HepG2 (cell line): ENCODE measurements around the gene CELF2. TPM values are rescaled to one million over a fixed set of nuclear protein-coding genes. Genes with fewer than 3 reads are reported as not detected.

ENCODE experiments used
- ATAC-seq: fragments of 200-7000 bp; cut with Tn5 transposase; 3 replicates; pipeline ENCODE4 v1.9.1; 2020; ENCODE audit warnings: mild to moderate bottlenecking, moderate library complexity
- BruUV-seq: library from RNA; stranded (reverse); fragments of 400-500 nt; replicated peaks from 2 replicates; lab custom pipeline; 2021; lab: Mats Ljungman, UMichigan
- CTCF ChIA-PET: fragments of 300-600 bp; formaldehyde crosslinking; extraction: SDS; loops from one replicate; lab custom pipeline; 2021; ENCODE audit warnings: low total read pairs, inconsistent platforms, low intra/inter-chr PET ratio; lab: Yijun Ruan, JAX
- POLR2A ChIA-PET: fragments of 350-600 bp; sonication (Branson Sonifier 250); formaldehyde crosslinking; loops from one replicate; lab custom pipeline; 2020; ENCODE audit warnings: antibody characterized with exemption, inconsistent platforms; lab: Yijun Ruan, JAX
- DNase-seq: peaks from one replicate; pipeline ENCODE4 v3.0.0-alpha.2; 2015; ENCODE audit warnings: low spot score
- FAIRE-seq: peaks from 3 replicates; lab custom pipeline; 2011; peaks lifted over from hg19 to GRCh38; lab: Jason Lieb, UNC
- H2AFZ ChIP-seq: one replicate; pipeline ENCODE4 v1.6.1; 2011; ENCODE audit warnings: low read length, inconsistent platforms
- H3K27ac ChIP-seq: fragments of 300-600 bp; 3 replicates; pipeline ENCODE4 v1.8.0; 2011; ENCODE audit warnings: mixed run types, mild to moderate bottlenecking, mixed read lengths, low read length, inconsistent platforms; ENCODE audit not compliant: insufficient read depth; ENCODE audit errors: extremely low read length
- H3K27me3 ChIP-seq, 2 experiments: fragments of 200-600 bp in 1 of 2; 2 replicates in 1 of 2; 3 replicates in 1 of 2; pipeline versions ENCODE4 v1.6.0 to v1.8.0; 2011; ENCODE audit warnings: low read length in 2 of 2, mild to moderate bottlenecking in 2 of 2, moderate library complexity in 2 of 2, inconsistent platforms in 1 of 2; ENCODE audit not compliant: insufficient read depth in 2 of 2, control insufficient read depth in 1 of 2
- H3K36me3 ChIP-seq, 2 experiments: fragments of 200-600 bp in 1 of 2; replicated peaks in 1 of 2; 2 replicates in 1 of 2; 3 replicates in 1 of 2; pipeline versions ENCODE4 v1.5.1 to v1.8.0; 2011; ENCODE audit warnings: low read length in 2 of 2, inconsistent platforms in 1 of 2; ENCODE audit not compliant: insufficient read depth in 2 of 2, control insufficient read depth in 1 of 2
- H3K4me1 ChIP-seq: 2 replicates; pipeline ENCODE4 v1.5.1; 2012; ENCODE audit warnings: low read length, inconsistent platforms; ENCODE audit not compliant: insufficient read depth
- H3K4me2 ChIP-seq: 2 replicates; pipeline ENCODE4 v1.6.0; 2011; ENCODE audit warnings: low read depth, low read length, inconsistent platforms
- H3K4me3 ChIP-seq, 3 experiments: fragments of 200-600 bp in 1 of 3; sonication (generic), shearing (Covaris generic) in 1 of 3; replicated peaks in 1 of 3; 2 replicates each; pipeline ENCODE4 v1.5.1; 2011 to 2016; ENCODE audit warnings: low read length in 3 of 3, inconsistent platforms in 2 of 3, low read depth in 2 of 3, mild to moderate bottlenecking in 2 of 3, control low read depth in 1 of 3, mixed read lengths in 1 of 3; ENCODE audit not compliant: insufficient read depth in 1 of 3
- H3K79me2 ChIP-seq: one replicate; pipeline ENCODE4 v1.6.1; 2011; ENCODE audit warnings: low read length, inconsistent platforms; ENCODE audit not compliant: insufficient read depth
- H3K9ac ChIP-seq: 2 replicates; pipeline ENCODE4 v1.6.0; 2011; ENCODE audit warnings: mild to moderate bottlenecking, low read depth, low read length, inconsistent platforms; ENCODE audit not compliant: insufficient read depth
- H3K9me3 ChIP-seq: 2 replicates; pipeline ENCODE4 v1.5.1; 2012; ENCODE audit warnings: mild to moderate bottlenecking, low read length
- H4K20me1 ChIP-seq: 2 replicates; pipeline ENCODE4 v1.6.0; 2011; ENCODE audit warnings: inconsistent platforms, mild to moderate bottlenecking, low read length, moderate library complexity; ENCODE audit not compliant: insufficient read depth
- RFX1 ChIP-seq: fragments of 450-650 bp; IDR thresholded peaks from 2 replicates; pipeline ENCODE4 v1.6.1; 2017
- WGBS: methylation state at CpG from one replicate; pipeline ENCODE4 v1.1.6; 2017; ENCODE audit warnings: low lambda C conversion rate; 5-methylcytosine and 5-hydroxymethylcytosine counted together
- in situ Hi-C: cut with HindIII; loops from 2 replicates; pipeline ENCODE4 v1.10.0; 2017; ENCODE audit warnings: low pct_unique_long_range_greater_than_20kb; ENCODE audit not compliant: extremely low pct_ligation_motif_present
- intact Hi-C: fragments of 100-400 bp; cut with micrococcal nuclease; formaldehyde crosslinking; loops from one replicate; pipeline ENCODE4 v1.10.0; 2022; ENCODE audit not compliant: unreplicated experiment
- polyA plus RNA-seq, 8 experiments: library from polyadenylated mRNA; depleted of rRNA in 3 of 8; stranded (reverse) in 7 of 8; unstranded in 1 of 8; fragments of >200 nt; fragmentation: Illumina TruSeq in 4 of 8; extraction: Trizol in 4 of 8; gene quantifications; 2 replicates each; pipeline versions ENCODE4 v1.2.1 to v1.2.3, GENCODE V29; 2011 to 2016; ENCODE audit warnings: low read depth in 4 of 8, missing spikeins in 1 of 8, mixed read lengths in 1 of 8; ENCODE audit not compliant: insufficient read depth in 1 of 8
- total RNA-seq, 5 experiments: library from RNA; depleted of rRNA; stranded (reverse); fragments of >200 nt; fragmentation: Illumina TruSeq; extraction: Trizol; gene quantifications; 2 replicates each; pipeline ENCODE4 v1.2.3, GENCODE V29; 2016; ENCODE audit warnings: low read depth in 1 of 5
- TF ChIP-seq, protein P1 (sequence below): IDR thresholded peaks from 2 replicates; pipeline ENCODE4 v1.6.1; 2016; ENCODE audit warnings: low read depth
- TF ChIP-seq, protein P2 (sequence below): fragments of 450-650 bp; IDR thresholded peaks from 2 replicates; pipeline ENCODE4 v1.6.1; 2016

The CELF2 gene
- total and polyA plus RNA-seq, 2 of the 13 experiments (the other 11 are each of a cell fraction or from before 2014, with no cell fraction given) = not detected

DNA sequence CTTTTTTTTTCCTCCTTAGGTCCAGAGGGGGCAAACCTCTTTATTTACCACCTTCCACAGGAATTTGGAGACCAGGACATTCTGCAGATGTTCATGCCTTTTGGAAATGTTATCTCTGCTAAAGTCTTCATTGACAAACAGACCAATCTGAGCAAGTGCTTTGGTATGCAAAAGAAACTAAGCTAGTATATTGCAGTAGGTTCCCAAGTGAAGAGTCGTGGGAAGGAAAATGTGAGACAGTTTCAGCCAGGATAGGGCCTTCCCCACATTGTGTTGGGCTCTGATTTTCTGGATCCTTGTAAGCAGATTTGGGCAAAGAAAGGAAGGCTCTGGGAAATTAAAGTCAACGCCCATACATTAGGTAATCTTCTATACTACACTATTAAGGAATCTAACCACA lies 308.1 kb downstream of the CELF2 start:
- no peaks in the 10 kb centered on the region for H3K4me1 ChIP-seq
- WGBS = 0% methylated on average over 2 of the region's 2 CpGs
- CTCF ChIA-PET = no interaction called here
- H3K79me2 ChIP-seq = no peaks in the 10 kb centered on the region
- intact Hi-C loops (no loop called here), in situ Hi-C loops (no loop called here)
- H3K36me3 ChIP-seq = no peaks in the 10 kb centered on the region
- no peak overlapping the region for H3K4me2 ChIP-seq
- no peak overlapping the region for H3K27ac ChIP-seq
- ATAC-seq (no peak), FAIRE-seq (no peak), DNase-seq (no peak)
- no peaks in the 10 kb centered on the region for H3K9me3 ChIP-seq
- POLR2A ChIA-PET = no interaction called here
- no peak overlapping the region for H3K4me3 ChIP-seq
- peaks cover 2 to 62% of the 10 kb centered on the region in 2 experiments for H3K27me3 ChIP-seq
- no TSS peak for BruUV-seq
- H2AFZ ChIP-seq = no peak overlapping the region
- TF ChIP-seq RFX1 = no peak
- H4K20me1 ChIP-seq = no peaks in the 10 kb centered on the region
- no peak overlapping the region for H3K9ac ChIP-seq

DNA sequence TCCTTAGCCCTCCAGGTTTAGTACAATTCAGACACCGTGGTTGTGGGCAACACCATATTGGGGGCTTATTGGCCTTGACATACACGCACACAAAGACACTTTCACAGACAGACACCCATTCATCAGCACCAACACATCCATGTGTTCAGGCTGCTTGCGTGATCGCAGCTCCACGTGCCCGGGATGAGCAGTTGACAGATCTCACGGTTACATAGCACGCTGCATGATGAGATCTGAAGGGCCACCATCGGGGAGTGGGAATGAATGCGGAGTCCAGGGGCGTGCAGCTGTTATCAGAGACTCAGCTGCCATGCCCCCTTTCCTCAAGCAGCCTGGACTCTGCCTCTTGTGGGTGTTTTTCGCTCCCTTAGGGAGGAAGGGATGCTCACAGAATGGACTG lies 308.6 kb downstream of the CELF2 start:
- Histone ChIP-seq H3K4me1 (no peaks in the 10 kb centered on the region), H3K9ac (no peak overlapping the region), H3K79me2 (no peaks in the 10 kb centered on the region), H3K4me3 (no peak overlapping the region), H3K27ac (no peak overlapping the region), H3K9me3 (no peaks in the 10 kb centered on the region), H3K4me2 (no peak overlapping the region), H3K27me3 (peaks cover 2 to 58% of the 10 kb centered on the region in 2 experiments), H4K20me1 (no peaks in the 10 kb centered on the region), H2AFZ (no peak overlapping the region), H3K36me3 (no peaks in the 10 kb centered on the region)
- FAIRE-seq = no peak
- CTCF ChIA-PET = no interaction called here
- WGBS = 4% methylated on average over 7 of the region's 12 CpGs
- no TSS peak for BruUV-seq
- intact Hi-C loops (no loop called here), in situ Hi-C loops (no loop called here)
- TF ChIP-seq, protein P1, sequence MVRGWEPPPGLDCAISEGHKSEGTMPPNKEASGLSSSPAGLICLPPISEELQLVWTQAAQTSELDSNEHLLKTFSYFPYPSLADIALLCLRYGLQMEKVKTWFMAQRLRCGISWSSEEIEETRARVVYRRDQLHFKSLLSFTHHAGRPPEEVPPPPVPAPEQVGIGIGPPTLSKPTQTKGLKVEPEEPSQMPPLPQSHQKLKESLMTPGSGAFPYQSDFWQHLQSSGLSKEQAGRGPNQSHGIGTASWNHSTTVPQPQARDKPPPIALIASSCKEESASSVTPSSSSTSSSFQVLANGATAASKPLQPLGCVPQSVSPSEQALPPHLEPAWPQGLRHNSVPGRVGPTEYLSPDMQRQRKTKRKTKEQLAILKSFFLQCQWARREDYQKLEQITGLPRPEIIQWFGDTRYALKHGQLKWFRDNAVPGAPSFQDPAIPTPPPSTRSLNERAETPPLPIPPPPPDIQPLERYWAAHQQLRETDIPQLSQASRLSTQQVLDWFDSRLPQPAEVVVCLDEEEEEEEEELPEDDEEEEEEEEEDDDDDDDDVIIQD (CRISPR knock-in tag) = no peak
- TF ChIP-seq, protein P2, sequence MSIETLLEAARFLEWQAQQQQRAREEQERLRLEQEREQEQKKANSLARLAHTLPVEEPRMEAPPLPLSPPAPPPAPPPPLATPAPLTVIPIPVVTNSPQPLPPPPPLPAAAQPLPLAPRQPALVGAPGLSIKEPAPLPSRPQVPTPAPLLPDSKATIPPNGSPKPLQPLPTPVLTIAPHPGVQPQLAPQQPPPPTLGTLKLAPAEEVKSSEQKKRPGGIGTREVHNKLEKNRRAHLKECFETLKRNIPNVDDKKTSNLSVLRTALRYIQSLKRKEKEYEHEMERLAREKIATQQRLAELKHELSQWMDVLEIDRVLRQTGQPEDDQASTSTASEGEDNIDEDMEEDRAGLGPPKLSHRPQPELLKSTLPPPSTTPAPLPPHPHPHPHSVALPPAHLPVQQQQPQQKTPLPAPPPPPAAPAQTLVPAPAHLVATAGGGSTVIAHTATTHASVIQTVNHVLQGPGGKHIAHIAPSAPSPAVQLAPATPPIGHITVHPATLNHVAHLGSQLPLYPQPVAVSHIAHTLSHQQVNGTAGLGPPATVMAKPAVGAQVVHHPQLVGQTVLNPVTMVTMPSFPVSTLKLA = peak; percentile 23; the same call in 1 of the 2 replicates
- POLR2A ChIA-PET = no interaction called here
- DNase-seq = no peak
- no peak for ATAC-seq
